IPS-NIHi7 (cell line): Measurements from ENCODE around the gene IGFL1.
A peak's percentile ranks its signal among the peaks of the same experiment; 100 is the strongest.
"Not testable (repeated sequence)": the region's sequence is repeated elsewhere in the genome, so short reads cannot be mapped to it uniquely, and the experiment has no call there.

Experiments
- DNase-seq: peaks from one replicate; pipeline ENCODE4 v3.0.0; 2012; ENCODE audit warnings: mixed read lengths; ENCODE audit errors: extremely low spot score

IGFL1 gene

DNA sequence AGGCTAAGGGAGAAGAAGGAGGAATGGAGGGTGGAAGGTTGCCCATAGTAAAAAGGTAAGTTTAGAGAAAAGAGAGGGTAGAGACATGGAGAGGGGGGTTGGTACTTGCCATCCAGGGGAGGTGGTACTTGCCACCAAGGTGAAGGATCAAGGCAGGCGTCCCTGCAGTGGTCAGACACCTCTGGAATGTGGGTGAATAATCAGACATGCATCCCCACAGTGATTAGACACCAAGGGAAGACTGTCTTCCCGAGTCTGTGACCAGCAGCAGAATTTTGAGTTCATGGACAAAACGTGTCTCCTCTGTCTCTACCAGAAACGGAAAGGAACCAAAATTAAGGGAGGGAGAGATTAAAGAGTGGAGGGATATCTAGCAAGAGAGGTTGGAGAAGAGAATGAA, 27.1 kb upstream of the IGFL1 start:
- no peak for DNase-seq

- no peak for DNase-seq
These were observed 26.4 kb upstream of the IGFL1 start for GRCh38 chr19:46202872-46203860.

- DNase-seq = no peak
These were observed 25.5 kb upstream of the IGFL1 start for GRCh38 chr19:46204008-46204407.

DNA sequence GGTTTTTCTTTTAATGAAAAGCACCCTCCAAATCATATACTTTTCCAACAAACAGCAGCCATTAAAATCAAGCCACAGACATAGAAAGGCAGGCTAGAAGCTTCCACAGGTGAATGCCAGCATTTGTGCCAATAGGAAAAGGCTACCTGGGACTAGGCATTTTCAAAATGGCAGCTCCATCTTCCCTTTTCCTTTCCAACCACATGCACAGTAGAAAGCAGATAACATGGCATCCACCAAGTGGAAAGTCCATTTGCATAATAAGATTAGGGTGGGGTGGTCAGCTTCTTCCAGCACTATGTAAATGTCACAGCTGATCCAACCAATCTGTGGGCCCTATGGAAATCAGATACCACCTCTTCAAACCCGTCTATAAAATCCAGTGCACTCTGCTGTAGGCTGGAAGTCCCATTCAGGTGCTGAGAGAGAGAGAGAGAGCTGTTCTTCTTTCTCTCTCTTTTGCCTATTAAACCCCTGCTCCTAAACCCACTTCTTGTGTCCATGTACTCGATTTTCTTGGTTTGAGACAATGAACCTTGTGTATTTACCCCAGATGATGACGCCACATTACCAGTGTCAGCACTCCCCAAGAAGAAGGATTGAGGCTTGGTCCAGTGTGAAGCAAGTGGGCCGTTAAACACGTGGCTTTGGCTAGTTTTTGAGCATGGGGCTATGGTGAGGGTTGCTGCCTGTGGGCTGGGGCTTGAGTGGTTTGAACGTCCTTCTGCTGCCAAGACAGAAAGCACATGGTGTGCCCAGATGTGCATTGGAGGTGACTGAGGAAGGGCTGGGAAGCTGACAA, 24.2 kb upstream of the IGFL1 start:
- no peak for DNase-seq

GRCh38 chr19:46206176-46206575, 23.4 kb upstream of the IGFL1 start:
- DNase-seq = no peak

- no peak for DNase-seq
These were observed 22.9 kb upstream of the IGFL1 start for GRCh38 chr19:46206682-46207081.

DNA sequence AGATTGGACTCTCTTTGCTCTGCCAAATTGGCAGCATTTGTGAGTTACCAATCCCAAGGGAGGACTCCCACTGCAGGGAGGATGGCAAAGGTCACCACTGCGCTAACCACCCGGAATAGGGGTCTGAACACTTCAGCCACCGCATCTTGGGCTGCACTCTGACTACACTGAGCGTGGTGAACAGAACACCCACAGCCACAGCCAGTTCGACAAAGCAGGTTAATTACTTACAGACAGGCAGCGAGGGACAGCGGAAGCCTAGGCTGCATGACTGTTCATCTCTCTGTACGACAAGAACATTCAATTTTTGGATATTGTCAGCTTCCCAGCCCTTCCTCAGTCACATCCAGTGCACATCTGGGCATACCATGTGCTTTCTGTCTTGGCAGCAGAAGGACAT, 21.7 kb upstream of the IGFL1 start:
- DNase-seq = not testable (repeated sequence)

- no peak for DNase-seq
These were observed 20.5 kb upstream of the IGFL1 start for GRCh38 chr19:46209051-46209450.

GRCh38 chr19:46209472-46209871, 20.1 kb upstream of the IGFL1 start:
- no peak for DNase-seq

GRCh38 chr19:46210669-46211068, 18.9 kb upstream of the IGFL1 start:
- DNase-seq = no peak

GRCh38 chr19:46211201-46211881, 18.2 kb upstream of the IGFL1 start:
- peak; percentile 71 for DNase-seq

- not testable (repeated sequence) for DNase-seq
These were observed 16.9 kb upstream of the IGFL1 start for GRCh38 chr19:46212592-46212991.

GRCh38 chr19:46213156-46213555, 16.4 kb upstream of the IGFL1 start:
- no peak for DNase-seq

- no peak for DNase-seq
These were observed 15.7 kb upstream of the IGFL1 start for GRCh38 chr19:46213806-46214205.

DNA sequence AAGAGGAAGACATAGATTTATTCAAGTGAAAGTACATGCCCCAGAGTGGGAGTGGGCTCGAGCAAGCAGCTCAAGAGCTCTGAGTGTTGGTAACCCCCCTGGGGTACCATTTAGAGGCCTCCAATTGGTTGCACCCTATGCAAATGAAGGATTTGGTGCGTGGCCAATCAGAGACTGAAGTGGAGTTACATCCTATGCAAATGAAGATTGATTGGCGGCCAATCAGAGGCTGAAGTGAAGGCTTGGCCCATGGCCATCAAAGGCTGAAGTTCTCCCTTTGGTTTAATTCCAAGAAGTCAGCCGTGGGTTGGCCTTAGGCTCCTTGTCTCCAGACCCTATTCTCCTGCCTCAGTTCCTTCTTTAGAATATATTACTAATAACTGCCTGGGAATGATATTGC, 12.9 kb upstream of the IGFL1 start:
- DNase-seq = no peak

DNA sequence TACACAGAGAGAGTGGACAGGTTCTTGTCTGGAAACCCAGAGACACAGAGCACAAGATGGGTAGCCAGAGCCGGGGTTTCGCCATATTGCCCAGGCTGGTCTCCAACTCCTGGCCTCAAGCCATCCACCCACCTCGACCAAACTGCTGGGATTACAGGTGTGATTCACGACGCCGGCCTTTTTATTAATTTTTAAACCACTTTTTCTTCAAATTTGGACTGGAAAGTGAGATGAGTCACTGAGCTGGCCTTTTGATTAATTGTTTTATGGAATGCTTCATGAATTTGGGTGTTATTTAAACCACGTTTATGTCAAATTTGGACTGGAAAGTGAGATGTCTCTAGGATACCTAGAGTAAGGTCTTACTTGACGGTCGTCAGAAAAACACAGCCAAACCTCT, 12.1 kb upstream of the IGFL1 start:
- no peak for DNase-seq

GRCh38 chr19:46218160-46218559, 11.4 kb upstream of the IGFL1 start:
- peak; percentile 81 for DNase-seq

- no peak for DNase-seq
These were observed 9.4 kb upstream of the IGFL1 start for GRCh38 chr19:46220038-46220615.

DNA sequence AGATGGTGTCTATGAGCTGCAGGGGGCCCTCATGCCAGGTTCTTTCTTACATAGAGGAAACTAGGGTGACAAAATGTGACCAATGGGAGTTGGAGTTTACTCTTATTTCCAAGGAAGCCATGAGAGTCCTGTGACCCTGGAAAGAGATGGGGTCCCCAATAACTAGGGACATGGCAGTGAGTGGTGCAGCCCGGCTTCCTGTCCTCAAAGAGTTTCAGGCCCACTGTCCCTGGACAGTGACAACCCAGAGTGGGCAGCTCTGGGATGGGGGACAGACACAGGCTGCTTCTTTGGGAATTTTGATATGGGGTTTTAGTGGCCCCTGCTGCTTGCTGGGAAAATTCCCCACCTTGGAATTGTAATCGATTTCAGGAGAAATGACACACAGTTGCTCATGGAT, 8.4 kb upstream of the IGFL1 start:
- no peak for DNase-seq

GRCh38 chr19:46221981-46222610, 7.4 kb upstream of the IGFL1 start:
- DNase-seq = peak; percentile 78

DNA sequence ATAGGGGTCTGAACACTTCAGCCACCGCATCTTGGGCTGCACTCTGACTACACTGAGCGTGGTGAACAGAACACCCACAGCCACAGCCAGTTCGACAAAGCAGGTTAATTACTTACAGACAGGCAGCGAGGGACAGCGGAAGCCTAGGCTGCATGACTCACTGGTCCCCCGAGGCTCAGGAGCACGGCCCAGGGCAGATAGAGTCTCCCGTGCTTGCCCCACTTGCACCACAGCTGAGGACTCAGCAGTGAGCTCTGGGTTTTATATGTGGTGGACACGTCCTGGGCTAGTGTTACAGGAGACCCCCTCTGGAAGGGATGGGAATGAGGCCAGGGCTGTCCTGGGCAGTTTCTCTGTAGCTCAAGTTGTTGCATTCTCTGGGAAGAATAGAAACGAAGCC, 5.8 kb upstream of the IGFL1 start:
- DNase-seq = not testable (repeated sequence)
